GM19468 (cell line): Measurements from ENCODE around the gene P2RX5.

Source experiments
- ATAC-seq: cut with Tn5 transposase; IDR thresholded peaks from one replicate; pipeline ENCODE4 v1.9.1; 2021; ENCODE audit warnings: mild to moderate bottlenecking, moderate library complexity, moderate number of reproducible peaks; ENCODE audit not compliant: unreplicated experiment; ENCODE audit errors: extremely low read depth

Gene P2RX5

GRCh38 chr17:3683054-3683511 is 12.9 kb downstream of the P2RX5 start:
- no peak for ATAC-seq

GRCh38 chr17:3682033-3682432 is 13.9 kb downstream of the P2RX5 start:
- no peak for ATAC-seq

GRCh38 chr17:3681565-3681964 is 14.4 kb downstream of the P2RX5 start:
- no peak for ATAC-seq

- no peak for ATAC-seq
Observed at GRCh38 chr17:3681057-3681456, 14.9 kb downstream of the P2RX5 start.

GRCh38 chr17:3679531-3680126 is 16.3 kb downstream of the P2RX5 start:
- no peak for ATAC-seq

- no peak for ATAC-seq
Observed at GRCh38 chr17:3678821-3679530, 17.0 kb downstream of the P2RX5 start.

- ATAC-seq: no peak
Observed at GRCh38 chr17:3678095-3678820, 17.7 kb downstream of the P2RX5 start.

GRCh38 chr17:3675886-3676285 is 20.1 kb downstream of the P2RX5 start:
- no peak for ATAC-seq

GRCh38 chr17:3672571-3672970 is 23.4 kb downstream of the P2RX5 start:
- ATAC-seq: no peak

- no peak for ATAC-seq
Observed at GRCh38 chr17:3669548-3669947, 26.4 kb downstream of the P2RX5 start.

- ATAC-seq: no peak
Observed at GRCh38 chr17:3669085-3669347, 26.9 kb downstream of the P2RX5 start.

- peak; percentile 91 for ATAC-seq
Observed at GRCh38 chr17:3668279-3669084, 27.5 kb downstream of the P2RX5 start, which contains the start of the genes EMC6 and TAX1BP3. Gene EMC6 (plus strand): TSS chr17:3668812. CDS start chr17:3669147, 335 bp downstream. Gene TAX1BP3 (minus strand): TSS chr17:3668578. CDS start chr17:3668526, 52 bp downstream.

GRCh38 chr17:3667366-3668278 is 28.3 kb downstream of the P2RX5 start:
- ATAC-seq: no peak

GRCh38 chr17:3666516-3666915 is 29.4 kb downstream of the P2RX5 start:
- ATAC-seq: no peak

GRCh38 chr17:3665834-3666233 is 30.1 kb downstream of the P2RX5 start:
- no peak for ATAC-seq

- ATAC-seq: no peak
Observed at GRCh38 chr17:3663102-3664011, 32.6 kb downstream of the P2RX5 start.

GRCh38 chr17:3660311-3660891 is 35.6 kb downstream of the P2RX5 start:
- ATAC-seq: no peak

GRCh38 chr17:3659541-3660111 is 36.3 kb downstream of the P2RX5 start:
- no peak for ATAC-seq
